ENCODE results near the gene CR2.

DNA sequence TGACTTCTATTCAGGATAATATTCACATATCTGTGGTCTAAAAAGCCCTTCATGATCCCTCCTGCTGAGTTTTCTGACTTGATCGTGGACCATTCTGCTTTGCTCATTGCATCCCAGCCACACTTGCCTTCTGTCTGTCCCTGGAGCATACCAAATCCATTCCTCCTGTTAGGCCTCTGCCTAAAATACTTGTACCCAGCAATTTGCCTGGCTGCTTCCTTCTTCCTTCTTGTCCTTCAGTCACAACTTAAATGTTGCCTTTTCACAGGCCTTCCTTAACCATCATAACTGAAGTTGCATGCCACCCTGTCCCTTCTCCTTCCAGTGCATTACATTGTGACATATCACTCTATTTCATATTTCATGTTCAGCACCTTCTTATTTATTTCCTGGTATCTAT, 4.3 kb downstream of the CR2 start:
- no peak for TF ChIP-seq CTCF (IDR thresholded peaks at IDR 0.05)
- no peak for TF ChIP-seq POLR2A (IDR thresholded peaks at IDR 0.05)
- no peak for TF ChIP-seq EP300 (IDR thresholded peaks at IDR 0.05)

All from ovary (tissue), 3 donors.